Stimulated activated CD4-positive, alpha-beta T cell treated with anti-CD3 and anti-CD28 coated beads, Interleukin-12 subunit alpha, Interleukin-12 subunit beta, amount 100 ng/mL, for 4 hours (primary cell): Measurements from ENCODE around the gene TSC2.
"Not testable (repeated sequence)": the region's sequence is repeated elsewhere in the genome, so short reads cannot be mapped to it uniquely, and the experiment has no call there.

Source experiments
- DNase-seq: peaks from one replicate; pipeline ENCODE4 v3.0.0-alpha.2; 2020

TSC2 gene

GRCh38 chr16:2032285-2033056, 15.3 kb upstream of the TSC2 start:
- DNase-seq: no peak

GRCh38 chr16:2033057-2033908, 14.5 kb upstream of the TSC2 start:
- DNase-seq: no peak

GRCh38 chr16:2033909-2034695, 13.7 kb upstream of the TSC2 start:
- DNase-seq: not testable (repeated sequence)

- DNase-seq: no peak
These were observed 12.9 kb upstream of the TSC2 start for GRCh38 chr16:2034696-2035430.

- DNase-seq: no peak
These were observed 12.2 kb upstream of the TSC2 start for GRCh38 chr16:2035431-2036199.

GRCh38 chr16:2036200-2036966, 11.4 kb upstream of the TSC2 start:
- DNase-seq: no peak

- DNase-seq: no peak
These were observed 10.7 kb upstream of the TSC2 start for GRCh38 chr16:2037115-2037514.

GRCh38 chr16:2037647-2038381, 10.0 kb upstream of the TSC2 start:
- no peak for DNase-seq

- DNase-seq: no peak
These were observed 9.2 kb upstream of the TSC2 start for GRCh38 chr16:2038382-2039231.

- DNase-seq: no peak
These were observed 8.3 kb upstream of the TSC2 start for GRCh38 chr16:2039274-2040031.

- no peak for DNase-seq
These were observed 7.6 kb upstream of the TSC2 start for GRCh38 chr16:2040041-2040786.

GRCh38 chr16:2040787-2041522, 6.8 kb upstream of the TSC2 start:
- DNase-seq: no peak

- no peak for DNase-seq
These were observed 5.4 kb upstream of the TSC2 start for GRCh38 chr16:2042171-2042985.

GRCh38 chr16:2042986-2043666, 4.7 kb upstream of the TSC2 start:
- DNase-seq: no peak

GRCh38 chr16:2043667-2044451, 3.9 kb upstream of the TSC2 start:
- DNase-seq: no peak
